Esophagus (tissue), 2 donors: Measurements from ENCODE around the gene WDR45B. TPM values are rescaled to one million over a fixed set of nuclear protein-coding genes. Genes with fewer than 3 reads are reported as not detected.

Experiments used
- H3K27ac ChIP-seq, 2 donors: one replicate each; pipeline ENCODE4 v1.5.1; 2013; ENCODE audit warnings: low read depth in 2 of 2, mild to moderate bottlenecking in 2 of 2, inconsistent platforms in 1 of 2, low read length in 1 of 2, moderate library complexity in 1 of 2
- H3K27me3 ChIP-seq, 2 donors: one replicate each; pipeline ENCODE4 v1.6.1; 2013; ENCODE audit warnings: low read length in 2 of 2, control low read depth in 1 of 2, mild to moderate bottlenecking in 1 of 2; ENCODE audit not compliant: insufficient read depth in 2 of 2, control insufficient read depth in 1 of 2
- H3K36me3 ChIP-seq, 2 donors: one replicate each; pipeline ENCODE4 v1.6.1; 2013; ENCODE audit warnings: low read length in 1 of 2; ENCODE audit not compliant: control insufficient read depth in 2 of 2, insufficient read depth in 2 of 2
- H3K4me1 ChIP-seq, 2 donors: one replicate each; pipeline ENCODE4 v1.6.1; 2013; ENCODE audit warnings: low read length in 1 of 2; ENCODE audit not compliant: control insufficient read depth in 2 of 2, insufficient read depth in 2 of 2
- H3K4me3 ChIP-seq, 2 donors: one replicate each; pipeline ENCODE4 v1.5.1; 2013; ENCODE audit warnings: low read length in 2 of 2, mild to moderate bottlenecking in 2 of 2, low read depth in 1 of 2, moderate library complexity in 1 of 2
- H3K9me3 ChIP-seq, 2 donors: one replicate each; pipeline ENCODE4 v1.6.1; 2013; ENCODE audit warnings: mild to moderate bottlenecking in 2 of 2, low read depth in 1 of 2, low read length in 1 of 2, moderate library complexity in 1 of 2; ENCODE audit not compliant: control insufficient read depth in 2 of 2, insufficient read depth in 1 of 2
- WGBS, 2 donors: extraction: QIAGEN DNeasy Blood & Tissue Kit; methylation state at CpG; one replicate each; pipeline ENCODE4 v1.1.7; 2013; 5-methylcytosine and 5-hydroxymethylcytosine counted together
- polyA plus RNA-seq, 2 donors: library from polyadenylated mRNA; stranded (reverse); fragments of 200-250 nt; gene quantifications; one replicate each; pipeline ENCODE4 v1.2.3, GENCODE V29; 2013
- donor health status: healthy with polysubstance abuse.
- donor health status: Bipolar disorder and iron deficiency.

The WDR45B gene
- polyA plus RNA-seq, 2 donors = 72.2 to 75.3 TPM

- Histone ChIP-seq H3K27me3 (no peaks in the 10 kb centered on the region), H3K4me1 (peaks cover 3 to 14% of the 10 kb centered on the region in 2 donors), H3K9me3 (no peaks in the 10 kb centered on the region), H3K27ac (no peak overlapping the region), H3K36me3 (peaks cover 5 to 24% of the 10 kb centered on the region in 2 donors), H3K4me3 (no peak overlapping the region)
- WGBS, 2 donors = 75 to 82% methylated on average over 5 of the region's 5 CpGs
Measured at GRCh38 chr17:82608816-82609215, 39.4 kb downstream of the WDR45B start.

GRCh38 chr17:82605939-82606600, 42.2 kb downstream of the WDR45B start:
- Histone ChIP-seq H3K4me1 (peaks cover 3 to 8% of the 10 kb centered on the region in 2 donors), H3K9me3 (no peaks in the 10 kb centered on the region), H3K27ac (peak overlapping the region in 1 of 2 donors; percentile 57), H3K27me3 (no peaks in the 10 kb centered on the region), H3K4me3 (no peak overlapping the region), H3K36me3 (peaks cover 0 to 33% of the 10 kb centered on the region in 2 donors)
- WGBS, 2 donors = 64 to 74% methylated on average over 16 of the region's 16 CpGs

- WGBS, 2 donors = 95 to 97% methylated on average over 7 of the region's 7 CpGs
- Histone ChIP-seq H3K27me3 (no peaks in the 10 kb centered on the region), H3K36me3 (peaks cover 0 to 45% of the 10 kb centered on the region in 2 donors), H3K4me1 (peaks cover 3 to 8% of the 10 kb centered on the region in 2 donors), H3K4me3 (no peak overlapping the region), H3K27ac (no peak overlapping the region), H3K9me3 (no peaks in the 10 kb centered on the region)
Measured at GRCh38 chr17:82604532-82604931, 43.7 kb downstream of the WDR45B start.

- H3K4me3 ChIP-seq = no peak overlapping the region
- no peaks in the 10 kb centered on the region for H3K9me3 ChIP-seq
- WGBS, 2 donors = 61 to 70% methylated on average over 18 of the region's 18 CpGs
- H3K27me3 ChIP-seq = no peaks in the 10 kb centered on the region
- peaks cover 0 to 49% of the 10 kb centered on the region in 2 donors for H3K36me3 ChIP-seq
- no peak overlapping the region for H3K27ac ChIP-seq
- H3K4me1 ChIP-seq = peaks cover 3 to 8% of the 10 kb centered on the region in 2 donors
Measured at GRCh38 chr17:82603981-82604448, 44.2 kb downstream of the WDR45B start.

- WGBS, 2 donors = 85 to 86% methylated on average over 20 of the region's 20 CpGs
- no peak overlapping the region for H3K27ac ChIP-seq
Measured at GRCh38 chr17:82602986-82603710, 45.1 kb downstream of the WDR45B start.

GRCh38 chr17:82602487-82602886, 45.8 kb downstream of the WDR45B start:
- peaks cover 3 to 8% of the 10 kb centered on the region in 2 donors for H3K4me1 ChIP-seq
- peak overlapping the region in 1 of 2 donors; percentile 13 for H3K27ac ChIP-seq
- no peaks in the 10 kb centered on the region for H3K9me3 ChIP-seq
- no peaks in the 10 kb centered on the region for H3K27me3 ChIP-seq
- H3K4me3 ChIP-seq = no peak overlapping the region
- H3K36me3 ChIP-seq = peaks cover 0 to 56% of the 10 kb centered on the region in 2 donors
- WGBS, 2 donors = 77 to 78% methylated on average over 21 of the region's 21 CpGs

More at GRCh38 chr17:82602986-82603710, 45.1 kb downstream of the WDR45B start:
- Histone ChIP-seq H3K4me3 (no peak overlapping the region), H3K36me3 (peaks cover 0 to 56% of the 10 kb centered on the region in 2 donors), H3K9me3 (no peaks in the 10 kb centered on the region), H3K4me1 (peaks cover 3 to 8% of the 10 kb centered on the region in 2 donors), H3K27me3 (no peaks in the 10 kb centered on the region)

GRCh38 chr17:82601447-82602000, 46.7 kb downstream of the WDR45B start:
- Histone ChIP-seq H3K9me3 (no peaks in the 10 kb centered on the region), H3K36me3 (peaks cover 0 to 64% of the 10 kb centered on the region in 2 donors), H3K27me3 (no peaks in the 10 kb centered on the region), H3K27ac (no peak overlapping the region), H3K4me3 (no peak overlapping the region), H3K4me1 (peaks cover 3 to 8% of the 10 kb centered on the region in 2 donors)
- 95 to 97% methylated on average over 24 of the region's 24 CpGs for WGBS, 2 donors

- Histone ChIP-seq H3K27ac (no peak overlapping the region), H3K9me3 (no peaks in the 10 kb centered on the region), H3K27me3 (no peaks in the 10 kb centered on the region), H3K36me3 (peaks cover 0 to 69% of the 10 kb centered on the region in 2 donors), H3K4me1 (peaks cover 1 to 6% of the 10 kb centered on the region in 2 donors), H3K4me3 (no peak overlapping the region)
- WGBS, 2 donors = 96 to 97% methylated on average over 37 of the region's 37 CpGs
Measured at GRCh38 chr17:82600731-82601446, 47.4 kb downstream of the WDR45B start.
